ENCODE results near the gene MRPS17.

DNA sequence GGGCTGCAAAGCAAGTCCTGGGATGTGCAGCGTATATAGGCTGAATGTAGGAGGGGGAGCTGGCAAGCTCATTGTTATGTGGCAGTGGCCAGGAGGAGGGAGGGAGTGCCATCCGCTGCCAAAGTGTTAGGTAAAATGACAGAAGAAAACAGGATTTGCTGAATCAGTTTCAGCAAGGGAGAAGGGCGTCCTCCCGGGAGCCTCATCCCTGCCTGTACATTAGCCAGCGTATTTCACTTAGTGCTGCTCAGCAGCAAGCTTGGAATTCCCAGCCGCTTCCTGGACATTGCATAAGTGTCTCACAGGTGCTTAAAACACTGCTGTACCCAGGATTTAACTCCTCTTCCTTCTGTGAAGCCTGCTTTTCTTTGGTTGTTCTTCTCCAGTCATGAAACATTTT lies 15.2 kb downstream of the MRPS17 start:
- TF ChIP-seq, protein P1, sequence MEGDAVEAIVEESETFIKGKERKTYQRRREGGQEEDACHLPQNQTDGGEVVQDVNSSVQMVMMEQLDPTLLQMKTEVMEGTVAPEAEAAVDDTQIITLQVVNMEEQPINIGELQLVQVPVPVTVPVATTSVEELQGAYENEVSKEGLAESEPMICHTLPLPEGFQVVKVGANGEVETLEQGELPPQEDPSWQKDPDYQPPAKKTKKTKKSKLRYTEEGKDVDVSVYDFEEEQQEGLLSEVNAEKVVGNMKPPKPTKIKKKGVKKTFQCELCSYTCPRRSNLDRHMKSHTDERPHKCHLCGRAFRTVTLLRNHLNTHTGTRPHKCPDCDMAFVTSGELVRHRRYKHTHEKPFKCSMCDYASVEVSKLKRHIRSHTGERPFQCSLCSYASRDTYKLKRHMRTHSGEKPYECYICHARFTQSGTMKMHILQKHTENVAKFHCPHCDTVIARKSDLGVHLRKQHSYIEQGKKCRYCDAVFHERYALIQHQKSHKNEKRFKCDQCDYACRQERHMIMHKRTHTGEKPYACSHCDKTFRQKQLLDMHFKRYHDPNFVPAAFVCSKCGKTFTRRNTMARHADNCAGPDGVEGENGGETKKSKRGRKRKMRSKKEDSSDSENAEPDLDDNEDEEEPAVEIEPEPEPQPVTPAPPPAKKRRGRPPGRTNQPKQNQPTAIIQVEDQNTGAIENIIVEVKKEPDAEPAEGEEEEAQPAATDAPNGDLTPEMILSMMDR (IDR thresholded peaks at IDR 0.05) = no peak
- no peak for TF ChIP-seq EZH2 (IDR thresholded peaks at IDR 0.05; ENCODE audit: borderline replicate concordance, insufficient read depth, low read depth, low read length, poor library complexity, severe bottlenecking)
